ENCODE data around the gene PPDPF.

The PPDPF gene

DNA sequence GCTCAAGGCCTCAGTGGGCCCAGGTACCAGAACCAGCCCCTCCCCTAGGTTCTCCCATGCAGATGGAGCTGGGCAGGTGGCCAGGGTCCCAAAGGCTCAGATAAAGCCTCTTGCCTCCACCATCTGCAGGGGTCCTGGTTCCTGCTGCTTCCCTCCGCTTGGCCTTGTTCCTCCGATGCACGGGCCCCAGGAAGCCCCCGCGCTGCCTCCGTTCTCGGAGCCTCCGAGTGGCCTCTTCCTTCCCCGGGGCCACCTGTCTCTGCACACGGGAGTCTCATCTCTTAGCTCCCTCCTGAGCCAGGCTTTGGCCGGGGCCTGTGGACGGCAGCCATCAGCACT, 18.5 kb downstream of the PPDPF start:
- DNase-seq: no peak

DNA sequence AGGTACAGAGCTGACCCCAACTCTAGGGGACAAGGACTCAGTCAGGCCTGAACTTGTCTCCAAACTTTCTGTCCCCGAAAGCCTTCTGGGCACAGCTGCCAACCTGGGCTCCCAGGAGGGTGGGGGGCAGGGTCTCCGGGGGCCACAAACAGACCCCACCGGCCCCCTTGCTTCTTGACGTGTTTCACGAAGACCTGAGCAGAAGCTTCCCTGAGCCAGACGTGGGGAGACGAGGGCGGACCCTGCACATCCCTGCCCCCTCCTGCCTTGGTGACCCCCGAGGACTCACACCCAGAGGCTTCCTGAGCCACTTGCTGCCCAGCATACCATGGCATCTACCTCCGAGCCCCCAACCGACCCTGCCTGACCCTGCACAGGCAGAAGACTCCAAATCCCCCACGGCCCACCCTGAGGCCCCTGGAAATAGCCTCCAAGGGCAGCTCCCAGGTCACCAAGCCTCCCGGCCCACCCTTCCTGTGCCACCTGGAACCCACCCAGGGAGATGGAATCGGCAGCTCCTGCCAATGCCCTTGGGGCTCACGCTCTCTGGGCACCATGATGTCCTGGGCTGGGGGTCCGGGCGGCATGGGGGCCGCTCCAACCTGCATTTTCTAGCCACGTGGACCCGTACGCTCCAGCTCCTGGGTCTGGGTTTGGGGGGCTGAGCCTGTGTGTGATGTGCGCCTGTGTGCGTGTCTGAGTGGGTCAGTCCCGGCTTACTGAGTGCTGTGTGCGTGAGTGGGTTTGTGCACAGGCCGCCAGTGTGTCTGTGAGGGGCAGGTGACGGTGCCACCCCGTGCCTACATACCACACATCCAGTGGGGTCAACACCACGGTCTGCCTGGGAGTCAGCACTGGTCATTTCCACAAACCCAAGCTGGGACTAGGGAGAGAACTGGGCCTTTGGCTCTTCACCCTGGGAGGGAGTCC, 19.1 kb downstream of the PPDPF start:
- DNase-seq: no peak

DNA sequence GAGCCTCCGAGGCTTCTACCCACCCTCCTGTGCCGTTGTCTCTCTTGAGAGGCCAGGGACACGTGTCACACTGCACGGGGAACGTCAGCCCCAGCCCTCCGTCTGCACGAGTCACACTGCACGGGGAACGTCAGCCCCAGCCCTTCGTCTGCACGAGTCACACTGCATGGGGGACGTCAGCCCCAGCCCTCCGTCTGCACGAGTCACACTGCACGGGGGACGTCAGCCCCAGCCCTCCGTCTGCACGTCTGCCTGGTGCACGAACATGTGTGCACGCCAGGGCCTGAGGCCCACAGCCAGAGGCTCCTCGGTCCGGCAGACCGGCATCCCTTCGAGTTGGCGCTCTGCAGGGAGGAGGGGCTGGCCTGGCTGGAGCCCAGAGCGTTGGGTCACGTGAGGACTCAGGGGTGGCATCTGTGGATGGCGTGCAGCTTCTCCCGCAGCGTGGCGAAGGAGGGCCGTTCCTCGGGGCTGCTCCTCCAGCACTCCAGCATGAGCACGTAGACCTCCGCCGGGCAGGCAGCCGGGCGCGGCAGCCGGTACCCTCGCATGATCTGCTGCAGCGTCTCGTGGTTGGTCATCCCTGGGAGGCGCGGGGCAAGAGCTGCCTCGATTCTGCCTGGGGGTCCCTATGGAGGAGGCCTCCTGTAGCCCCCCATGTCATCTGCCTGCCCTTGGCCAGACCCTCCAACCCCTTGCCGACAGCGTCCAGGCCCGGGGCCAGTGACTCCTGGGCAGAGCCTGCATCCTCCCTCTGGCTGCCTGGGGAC, 20.0 kb downstream of the PPDPF start:
- DNase-seq: no peak

DNA sequence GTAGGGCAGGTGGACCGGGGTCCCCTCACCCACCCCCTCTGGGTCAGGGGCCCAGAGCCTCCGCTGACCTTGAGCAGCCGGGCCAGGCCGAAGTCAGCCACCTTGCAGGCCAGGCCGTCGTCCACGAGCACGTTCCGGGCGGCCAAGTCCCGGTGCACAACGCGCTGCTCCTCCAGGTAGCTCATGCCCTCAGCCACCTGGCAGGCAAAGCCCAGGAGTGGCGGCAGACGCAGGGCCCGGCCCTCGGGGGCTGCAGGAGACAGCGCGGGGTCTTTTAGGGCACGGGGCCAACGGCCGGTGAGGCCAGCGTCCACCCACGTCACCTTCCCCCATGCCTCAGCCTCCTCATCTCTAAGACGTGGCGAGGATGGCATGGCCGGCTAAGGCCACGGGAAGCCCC, 20.8 kb downstream of the PPDPF start:
- no peak for DNase-seq

DNA sequence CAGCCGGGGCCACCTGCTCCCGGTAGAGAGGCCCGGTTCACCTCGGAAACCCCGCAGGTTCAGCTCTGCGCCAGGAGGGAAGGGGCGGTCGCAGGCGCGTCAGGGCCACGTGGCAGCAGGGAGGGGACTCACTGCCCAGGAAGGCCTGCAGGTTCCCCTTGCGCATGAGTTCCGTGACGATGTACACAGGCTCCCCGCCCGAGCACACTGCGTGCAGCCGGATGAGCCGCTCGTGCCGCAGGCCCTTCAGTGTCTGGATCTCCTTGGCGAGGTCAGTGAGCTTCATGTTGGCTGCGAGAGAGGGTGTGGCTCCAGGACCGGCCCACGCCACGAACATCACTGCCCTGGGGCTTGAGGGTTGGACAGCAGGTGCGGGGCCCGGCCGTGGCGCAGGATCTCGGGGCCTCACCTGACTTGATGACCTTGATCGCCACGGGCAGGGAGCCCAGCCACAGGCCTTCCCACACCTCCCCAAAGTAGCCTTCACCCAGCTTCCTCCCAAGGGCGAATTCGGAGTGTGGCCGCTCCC, 21.5 kb downstream of the PPDPF start:
- no peak for DNase-seq

DNA sequence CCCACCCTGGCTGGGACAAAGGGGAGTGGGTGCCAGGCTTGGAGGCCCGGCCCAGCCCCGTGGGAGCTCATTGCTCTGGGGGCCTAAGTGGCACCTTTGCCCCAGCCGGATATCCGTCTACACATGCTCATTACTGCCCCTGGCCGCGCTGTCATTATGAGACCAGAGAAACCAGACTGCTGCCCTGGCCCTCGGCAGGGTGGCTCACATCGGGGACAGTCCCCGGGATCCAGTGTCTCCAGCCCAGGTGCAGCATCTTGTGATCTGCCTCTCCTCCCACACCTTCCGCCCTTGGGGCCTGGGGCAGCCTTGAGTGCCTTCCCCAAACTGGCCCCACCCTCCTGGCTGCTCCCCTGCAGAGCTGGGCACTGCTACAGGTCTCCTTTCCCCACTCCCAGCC, 22.1 kb downstream of the PPDPF start:
- DNase-seq: no peak

DNA sequence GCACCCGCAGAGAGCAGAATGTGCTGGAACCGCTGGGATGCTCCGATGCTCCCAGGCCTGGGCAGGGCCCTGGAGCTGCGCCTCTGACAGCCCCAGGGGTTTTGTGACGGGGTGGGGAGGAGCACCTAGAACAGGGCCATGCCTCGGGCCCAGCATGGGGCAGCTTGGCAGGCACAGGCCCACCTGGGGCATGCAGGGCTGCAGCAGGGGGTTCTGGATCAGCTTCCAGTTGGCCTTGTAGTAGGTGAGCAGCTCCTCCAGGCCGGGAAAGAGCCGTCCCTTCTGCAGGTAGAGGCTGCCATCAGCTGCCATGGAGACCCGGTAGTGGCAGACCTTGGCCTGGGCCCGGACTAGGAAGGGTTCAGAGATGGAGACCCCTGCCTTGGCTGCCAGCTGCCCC, 22.6 kb downstream of the PPDPF start:
- DNase-seq: no peak

DNA sequence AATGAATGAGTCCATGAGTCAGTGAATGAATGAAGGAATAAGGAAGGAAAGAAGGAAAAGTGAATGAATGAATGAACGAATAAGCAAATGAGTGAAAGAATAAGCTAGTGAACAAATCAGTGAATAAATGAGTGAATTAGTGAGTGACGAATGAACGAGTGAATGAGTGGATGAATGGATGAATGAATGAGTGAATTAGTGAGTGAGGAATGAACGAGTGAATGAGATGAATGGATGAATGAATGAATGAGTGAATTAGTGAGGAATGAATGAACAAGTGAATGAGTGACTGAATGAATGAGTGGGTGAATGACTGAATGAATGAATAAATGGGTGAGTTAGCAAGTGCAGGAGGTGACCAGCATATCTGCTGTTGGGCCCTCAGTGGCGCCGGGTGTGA, 23.2 kb downstream of the PPDPF start:
- DNase-seq: no peak

DNA sequence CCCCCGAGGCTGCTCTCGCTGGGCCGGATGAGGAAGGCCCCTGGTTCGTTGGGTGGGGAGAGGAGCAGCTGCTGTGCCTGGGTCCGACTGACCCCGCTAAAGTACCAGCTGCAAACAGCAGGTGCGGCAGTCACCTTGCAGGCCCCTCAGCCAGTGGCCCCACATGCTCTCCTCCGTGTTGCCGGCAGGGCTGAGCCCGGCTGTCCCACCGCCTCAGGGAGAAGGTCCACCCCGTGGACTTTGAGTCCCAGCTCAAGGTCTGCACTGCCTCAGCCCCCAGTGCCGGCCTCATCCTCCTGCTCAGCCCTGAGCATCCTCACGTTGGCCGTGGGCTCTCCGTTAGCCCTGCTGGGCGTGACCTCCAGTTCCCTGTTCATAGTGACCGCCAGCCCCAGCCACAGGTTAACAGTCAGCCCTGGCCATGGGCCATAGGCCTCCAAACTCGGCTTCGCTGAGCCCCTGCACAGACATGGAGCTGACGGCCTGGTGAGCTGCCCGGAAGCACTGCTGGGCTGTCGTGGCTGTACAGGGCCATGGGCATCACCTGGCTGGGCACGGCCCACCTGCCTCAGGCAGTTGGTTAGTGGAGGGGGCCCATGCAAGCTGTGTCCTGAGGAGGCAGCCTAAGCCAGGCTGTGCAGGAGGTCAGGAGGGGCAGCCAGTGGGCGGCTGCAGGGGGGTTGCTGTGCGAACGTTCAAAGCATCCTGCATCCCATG, 23.8 kb downstream of the PPDPF start:
- DNase-seq: no peak

DNA sequence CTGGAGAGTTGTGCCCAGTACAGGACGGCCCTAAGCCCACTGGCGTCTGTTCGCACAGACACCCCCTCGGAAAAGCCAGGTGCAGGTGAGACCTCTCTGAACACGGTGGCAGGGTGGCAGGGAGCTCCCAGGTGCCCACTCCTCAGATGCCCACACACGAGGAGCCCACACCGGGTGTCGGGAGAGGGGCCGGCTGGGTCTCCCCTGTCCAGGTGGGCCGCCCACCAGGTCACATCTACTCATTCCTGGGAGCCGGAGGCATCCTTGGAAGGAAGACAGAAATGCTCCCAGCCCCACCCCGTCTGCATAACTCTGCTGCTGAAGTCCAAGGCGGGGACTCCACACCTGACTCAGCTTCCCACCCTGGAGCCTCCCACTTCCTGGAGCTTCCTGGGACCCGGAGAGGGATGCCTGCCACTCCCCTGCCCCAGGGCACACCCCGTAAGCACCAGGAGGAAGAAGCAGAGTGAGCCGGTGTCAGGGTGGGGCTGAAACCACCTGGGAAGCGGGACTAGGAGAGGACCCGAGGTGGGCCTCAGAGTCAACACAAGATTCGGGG, 24.5 kb downstream of the PPDPF start:
- DNase-seq: no peak

DNA sequence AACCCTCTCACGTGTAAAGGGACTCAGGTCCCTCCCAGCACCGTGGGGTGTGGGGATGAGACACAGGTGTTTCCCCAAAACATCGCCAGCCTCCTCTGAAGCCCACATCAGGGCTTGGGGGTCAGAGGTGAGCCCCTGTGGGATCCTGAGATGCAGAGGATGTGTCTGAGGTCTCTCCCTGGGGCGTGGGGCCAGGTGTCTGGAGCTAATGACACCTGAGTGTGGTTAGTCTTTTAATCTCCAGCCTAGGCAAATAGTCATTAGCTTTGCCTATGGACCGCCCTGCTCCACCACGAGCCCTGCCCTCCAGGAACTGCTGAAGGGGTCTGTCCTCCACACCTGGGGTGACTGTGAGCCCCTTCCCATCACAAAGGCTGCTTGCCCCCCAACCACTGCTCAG, 25.2 kb downstream of the PPDPF start:
- DNase-seq: no peak

DNA sequence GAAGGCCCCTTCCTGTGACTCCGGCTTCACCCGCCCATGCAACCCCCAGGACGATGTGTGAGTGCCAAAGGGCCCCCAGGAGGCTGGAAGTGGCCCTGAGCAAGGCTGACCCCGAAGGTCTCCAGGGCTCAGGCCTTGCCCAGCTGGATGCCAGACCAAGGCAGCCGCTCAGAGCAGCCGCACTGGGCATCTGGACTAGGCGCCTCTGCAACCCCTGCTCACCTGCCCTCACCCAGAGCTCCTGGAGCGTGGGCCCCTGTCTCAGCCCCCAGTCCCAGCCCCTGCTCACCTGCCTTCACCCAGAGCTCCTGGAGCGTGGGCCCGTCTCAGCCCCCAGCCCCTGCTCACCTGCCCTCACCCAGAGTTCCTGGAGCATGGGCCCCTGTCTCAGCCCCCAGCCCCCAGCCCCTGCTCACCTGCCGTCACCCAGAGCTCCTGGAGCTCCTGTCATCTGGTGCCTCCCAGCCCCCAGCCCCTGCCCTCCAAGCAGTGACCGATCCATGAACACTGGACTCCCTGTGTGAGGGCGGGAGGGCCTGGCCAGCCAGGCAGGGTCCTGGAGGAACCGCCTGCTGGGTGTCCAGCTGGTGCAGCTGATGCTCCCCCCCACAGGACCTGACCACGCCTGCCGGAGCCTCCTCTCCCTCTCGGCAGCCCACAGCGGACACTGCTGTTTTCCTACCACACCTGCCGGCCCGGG, 25.8 kb downstream of the PPDPF start:
- DNase-seq: no peak

DNA sequence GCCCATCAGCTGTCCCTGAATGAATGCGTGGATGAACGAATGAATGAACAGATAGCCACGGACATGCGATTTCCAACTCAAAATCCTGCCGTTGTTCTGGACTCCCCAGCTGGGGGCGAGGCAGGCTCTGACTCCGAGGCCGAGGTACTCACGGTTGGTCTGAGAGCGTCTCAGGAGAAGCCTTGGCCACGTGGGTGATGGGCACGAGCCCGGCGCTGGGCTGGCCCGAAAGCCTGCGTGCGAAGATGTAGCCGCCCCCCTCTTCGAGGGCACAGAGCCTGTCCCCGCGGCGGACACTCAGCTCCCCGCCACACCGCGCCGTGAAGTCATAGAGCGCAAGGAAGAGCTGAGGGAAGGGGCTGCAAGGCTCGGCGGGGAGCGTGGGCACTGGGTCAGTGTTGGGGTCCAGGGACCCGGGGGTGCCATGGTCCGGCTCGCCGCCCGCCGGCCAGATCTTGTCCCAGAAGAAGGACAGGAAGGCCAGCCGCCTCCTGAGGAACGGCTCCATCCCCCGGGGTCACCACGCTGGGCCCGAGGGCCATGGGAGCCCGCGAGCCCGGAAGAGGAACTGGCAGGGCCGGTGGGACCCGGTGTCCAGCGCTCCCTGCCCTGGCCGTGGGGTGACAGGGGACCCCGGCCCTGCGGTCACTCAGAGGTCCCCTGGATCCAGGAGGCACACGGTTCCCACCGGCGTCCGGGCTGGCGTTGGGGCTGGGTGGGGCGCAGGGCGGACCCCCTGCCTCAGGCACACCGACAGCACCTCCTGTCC, 26.6 kb downstream of the PPDPF start:
- DNase-seq: no peak

DNA sequence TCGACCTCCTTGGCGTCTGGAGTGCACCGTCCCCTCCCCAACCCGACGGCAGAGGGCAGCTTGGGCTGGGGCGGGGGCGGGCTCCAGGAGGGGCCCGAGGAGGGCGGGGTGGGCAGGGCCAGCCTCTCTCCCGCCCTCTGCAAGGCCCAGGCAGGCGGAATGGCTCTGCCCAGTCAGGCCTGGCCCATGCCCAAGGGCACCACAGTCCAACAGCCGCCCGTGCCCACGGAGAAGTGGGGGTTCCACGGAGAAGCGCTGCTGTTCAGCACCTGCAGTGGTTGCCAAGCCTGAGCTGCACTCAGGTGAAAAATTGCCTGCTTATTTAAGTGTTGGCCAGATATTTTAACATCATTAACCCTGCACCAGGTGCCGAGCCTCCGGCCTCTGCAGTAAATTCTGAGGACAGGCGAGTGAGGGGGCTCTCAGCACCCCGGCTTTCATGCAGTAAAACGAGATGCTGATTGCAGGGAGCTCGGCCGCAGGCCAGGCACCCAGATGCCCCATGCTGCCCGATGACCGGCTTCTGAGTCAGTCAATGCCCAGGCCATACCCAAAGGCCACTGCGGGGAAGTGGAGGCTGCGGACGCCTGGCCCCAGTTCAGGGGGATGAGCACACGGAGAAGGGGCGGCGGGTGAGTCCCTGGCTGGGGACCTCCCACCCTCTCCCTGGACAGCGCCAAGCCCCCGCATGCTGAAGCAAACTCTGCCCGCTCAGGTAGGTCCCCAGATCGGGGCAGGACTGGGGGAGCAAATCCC, 27.3 kb downstream of the PPDPF start, which contains the start of gene SRMS:
Gene SRMS, minus strand, starts transcription at position 25 of the 756 bp plus-strand sequence. CDS start 286 bp downstream, outside the sequence.
- DNase-seq: no peak

DNA sequence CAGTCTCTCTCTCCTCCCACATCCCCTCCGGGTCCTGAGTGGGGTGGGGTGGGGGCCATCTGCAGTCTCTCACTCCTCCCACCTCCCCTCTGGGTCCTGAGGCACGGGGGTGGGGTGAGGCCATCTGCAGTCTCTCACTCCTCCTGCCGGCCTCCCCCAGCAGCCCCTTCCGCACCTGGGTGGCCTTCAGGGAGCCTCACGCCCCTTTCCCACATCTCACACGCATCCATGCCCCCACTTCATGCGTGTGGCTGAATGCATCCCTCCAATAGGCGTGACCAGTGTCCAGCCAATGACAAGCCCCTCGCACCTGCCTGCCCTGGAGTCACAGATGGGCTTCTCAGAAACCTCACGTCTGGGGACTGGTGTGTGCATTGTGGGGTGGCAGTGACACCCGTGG, 28.0 kb downstream of the PPDPF start:
- no peak for DNase-seq

DNA sequence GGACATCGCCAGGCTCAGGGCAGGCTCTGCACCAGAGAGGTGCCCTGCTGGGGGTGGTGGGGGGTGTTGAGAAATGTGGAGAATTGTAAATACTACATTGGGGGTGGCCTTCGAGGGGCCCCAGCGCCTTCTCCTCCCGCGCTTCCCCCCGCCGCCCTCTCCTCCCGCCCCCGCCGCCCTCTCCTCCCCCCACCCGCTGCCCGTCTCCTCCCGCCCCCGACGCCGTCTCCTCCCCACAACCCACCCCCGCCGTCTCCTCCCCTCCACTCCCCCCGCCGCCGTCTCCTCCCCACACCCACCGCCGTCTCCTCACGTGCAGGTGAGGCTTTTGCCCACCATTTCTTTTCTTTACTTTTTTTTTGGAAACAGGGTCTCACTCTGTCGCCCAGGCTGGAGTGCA, 28.5 kb downstream of the PPDPF start:
- DNase-seq: no peak

DNA sequence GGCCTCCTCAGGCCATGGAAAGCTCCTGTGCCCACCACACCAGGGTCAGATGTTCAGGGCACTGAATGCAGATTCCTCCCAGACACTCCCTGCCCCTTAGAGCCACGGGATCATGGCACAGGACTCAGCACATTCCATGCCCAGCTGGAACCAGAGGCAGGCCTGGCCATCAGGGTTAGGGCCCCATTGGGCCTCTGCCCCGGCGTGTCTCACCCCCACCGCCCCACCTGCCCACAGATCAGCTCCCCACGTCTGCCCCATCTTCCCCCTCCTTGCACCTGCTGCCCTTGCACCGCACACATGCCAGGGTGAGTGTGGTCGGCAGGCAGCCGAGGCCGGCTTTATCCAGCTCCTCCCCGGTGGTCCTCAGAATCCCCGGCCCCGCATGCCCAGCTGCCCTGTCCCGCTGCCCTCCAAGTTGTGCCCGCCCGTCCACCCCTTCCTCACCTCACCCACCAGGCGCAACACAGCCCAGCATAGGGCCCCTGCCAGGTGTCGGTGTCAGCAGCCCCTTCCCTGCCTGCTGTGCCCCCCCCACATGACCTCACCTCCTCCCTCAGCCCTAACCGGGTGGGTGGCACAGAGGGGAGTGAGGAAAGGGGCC, 29.2 kb downstream of the PPDPF start:
- DNase-seq: no peak

DNA sequence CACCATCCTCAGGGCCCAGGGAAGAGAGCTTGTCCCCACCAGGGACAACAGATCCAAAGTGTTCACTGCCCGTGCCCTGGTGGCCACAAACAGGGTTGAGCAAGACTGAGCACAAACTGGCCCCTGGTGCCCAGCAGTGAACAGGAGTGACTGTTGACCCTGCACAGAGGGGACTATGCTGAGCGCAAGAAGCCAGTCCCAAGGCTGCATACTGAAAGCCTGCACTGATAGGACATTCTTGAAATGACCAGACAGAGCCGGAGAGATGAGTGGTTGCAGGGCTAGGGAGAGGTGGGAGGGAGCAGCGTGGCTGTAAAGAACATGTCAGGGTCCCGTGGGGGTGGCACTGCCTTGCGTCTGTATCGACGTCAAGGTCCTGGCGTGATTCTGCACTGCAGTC, 30.5 kb downstream of the PPDPF start:
- DNase-seq: peak; percentile 6

DNA sequence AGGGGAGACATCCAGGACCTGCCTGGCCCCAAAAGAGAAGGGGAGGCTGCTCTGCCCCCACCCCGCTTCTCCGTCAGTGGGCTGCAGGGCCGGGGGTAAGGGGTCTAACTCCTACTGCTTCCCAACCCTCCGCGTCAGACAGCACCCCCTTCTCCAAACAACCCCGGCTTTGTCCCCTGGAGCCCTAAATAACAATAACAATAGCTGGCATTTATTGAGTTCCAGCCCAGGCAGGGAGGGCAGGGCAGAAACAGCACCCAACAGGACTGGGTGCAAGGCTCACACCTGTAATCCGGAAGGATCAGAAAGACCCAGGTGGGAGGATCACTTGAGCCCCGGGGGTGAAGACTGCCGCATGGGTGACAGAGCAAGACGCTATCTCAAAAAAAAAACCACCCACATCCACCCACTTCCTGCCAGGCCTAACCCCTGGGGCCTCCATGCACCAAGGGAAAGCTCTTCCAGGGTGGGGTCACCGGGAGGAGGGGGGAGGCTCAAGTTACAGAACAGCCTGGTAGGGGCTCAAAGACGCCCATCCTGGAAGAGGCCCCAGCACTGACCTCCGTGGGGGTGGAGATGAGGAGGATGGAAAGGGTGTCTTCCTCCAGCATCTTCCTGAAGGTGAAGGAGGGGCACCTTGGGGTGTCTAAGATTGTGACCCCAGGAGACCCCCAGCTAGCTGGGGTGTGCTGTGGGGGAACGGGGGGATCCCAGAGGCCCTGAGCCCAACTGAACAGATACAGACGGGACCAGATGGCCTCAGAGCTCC, 32.1 kb downstream of the PPDPF start:
- DNase-seq: peak; percentile 64

Data from OCI-M1 (cell line).